SK-N-DZ (cell line): ENCODE data around the gene NIT1.

ENCODE experiments used
- DNase-seq: peaks from one replicate; pipeline ENCODE4 v3.0.0-alpha.2; 2015; ENCODE audit warnings: low spot score

The NIT1 gene

GRCh38 chr1:161083748-161084596, 33.9 kb upstream of the NIT1 start:
- DNase-seq = no peak

GRCh38 chr1:161084597-161084988, 33.3 kb upstream of the NIT1 start:
- no peak for DNase-seq

- no peak for DNase-seq
Observed at GRCh38 chr1:161085165-161085564, 32.7 kb upstream of the NIT1 start.

DNA sequence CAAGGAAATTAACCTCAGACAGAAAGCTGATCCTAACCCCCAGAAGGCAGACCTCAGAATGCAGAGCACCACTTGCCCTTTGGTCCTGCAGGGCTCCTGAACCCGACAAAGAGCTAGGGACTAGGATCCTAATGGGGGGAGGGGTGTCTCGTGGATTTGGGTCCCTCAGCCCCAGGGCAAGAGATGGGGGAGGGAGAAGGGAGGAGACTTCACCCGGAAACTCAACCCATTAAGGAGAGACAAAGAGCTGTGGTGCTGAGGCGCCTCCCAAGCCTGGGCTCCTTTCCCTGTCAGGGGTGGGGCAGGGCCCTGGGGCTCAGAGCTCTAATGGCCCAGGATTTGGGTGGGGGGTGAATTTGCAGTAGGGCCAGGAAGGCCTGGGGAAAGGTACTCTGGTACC, 31.4 kb upstream of the NIT1 start:
- no peak for DNase-seq

GRCh38 chr1:161088587-161089110, 29.3 kb upstream of the NIT1 start:
- DNase-seq = no peak

GRCh38 chr1:161089251-161089924, 28.5 kb upstream of the NIT1 start, which contains the start of gene NECTIN4:
Gene NECTIN4 (minus strand): TSS chr1:161089558. CDS start chr1:161089296, 262 bp downstream.
- DNase-seq = no peak

GRCh38 chr1:161089938-161090337, 28.0 kb upstream of the NIT1 start:
- no peak for DNase-seq

GRCh38 chr1:161090617-161091016, 27.3 kb upstream of the NIT1 start:
- no peak for DNase-seq

DNA sequence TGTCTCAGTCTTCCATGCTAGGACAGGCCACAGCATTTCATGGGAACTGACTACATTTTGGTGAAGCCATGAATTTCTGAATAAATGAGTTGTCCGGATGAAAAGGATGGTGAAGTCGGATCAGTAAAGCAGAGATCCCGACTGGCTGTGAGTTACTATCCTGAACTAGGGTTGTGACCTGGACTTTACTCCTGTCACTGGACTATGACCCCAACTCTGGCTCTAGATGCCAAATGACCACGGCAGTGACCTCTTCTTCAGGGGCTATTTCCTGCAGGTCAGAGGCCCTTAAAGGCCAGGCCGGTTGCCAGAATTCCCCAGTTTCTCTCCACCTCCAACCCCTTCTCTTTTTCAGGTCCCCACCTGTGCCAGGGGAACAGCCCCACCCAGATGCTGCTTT, 26.8 kb upstream of the NIT1 start:
- DNase-seq = no peak

DNA sequence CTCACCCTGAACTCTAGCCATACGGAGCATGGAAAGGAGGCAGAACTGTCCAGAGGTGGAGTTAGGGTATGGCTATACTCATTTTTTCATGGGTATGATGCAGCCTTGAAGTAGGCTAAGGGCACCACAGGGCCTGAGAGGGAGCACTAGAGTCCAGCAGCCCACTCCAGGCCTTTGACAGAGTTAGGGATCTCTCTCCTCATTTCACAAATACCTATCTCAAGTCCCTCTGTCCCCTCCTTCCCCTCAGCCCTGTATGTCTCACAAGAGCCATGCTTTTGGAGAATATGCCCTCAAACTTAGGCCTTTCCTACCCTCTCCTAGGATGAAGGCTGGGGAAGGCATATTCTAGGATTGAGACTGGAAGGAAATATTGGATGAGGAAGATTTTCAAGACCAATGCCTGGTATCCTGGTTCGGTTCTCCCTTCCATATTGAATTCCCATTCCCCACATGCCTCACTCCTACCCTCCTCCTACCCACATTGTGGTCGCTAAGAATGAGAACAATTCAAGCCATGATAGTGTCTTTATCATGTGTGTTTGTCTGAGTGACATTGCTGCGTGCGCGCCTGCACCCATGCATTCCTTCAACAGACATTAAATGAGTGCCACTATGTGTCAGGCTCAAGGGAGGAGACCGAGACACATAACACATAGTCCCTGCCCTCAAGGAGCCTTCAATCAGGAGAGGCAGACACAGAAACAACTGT, 26.0 kb upstream of the NIT1 start:
- DNase-seq = no peak

DNA sequence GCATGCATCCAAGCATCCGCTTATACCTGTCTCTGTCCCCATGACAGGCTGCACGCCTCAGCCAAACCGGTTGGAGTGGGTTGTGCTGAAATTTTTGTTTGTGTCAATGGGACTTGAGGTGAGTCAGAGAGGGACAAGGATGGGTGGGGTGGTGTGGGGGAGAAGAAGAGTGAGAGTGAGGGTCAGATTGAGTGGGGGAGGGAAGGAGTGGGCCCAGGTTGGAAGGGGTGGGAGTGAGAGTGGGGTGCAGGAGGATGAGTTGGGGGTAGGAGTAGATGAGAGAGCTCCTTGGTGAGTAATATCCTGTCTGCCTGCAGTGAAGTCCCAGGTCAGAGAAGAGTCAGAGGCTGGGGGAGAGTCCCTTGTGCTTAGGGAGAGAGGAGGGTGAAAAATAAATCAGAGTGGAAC, 25.3 kb upstream of the NIT1 start:
- DNase-seq = no peak

GRCh38 chr1:161094481-161094880, 23.4 kb upstream of the NIT1 start:
- no peak for DNase-seq

- DNase-seq = no peak
Observed at GRCh38 chr1:161095230-161095629, 22.7 kb upstream of the NIT1 start.

DNA sequence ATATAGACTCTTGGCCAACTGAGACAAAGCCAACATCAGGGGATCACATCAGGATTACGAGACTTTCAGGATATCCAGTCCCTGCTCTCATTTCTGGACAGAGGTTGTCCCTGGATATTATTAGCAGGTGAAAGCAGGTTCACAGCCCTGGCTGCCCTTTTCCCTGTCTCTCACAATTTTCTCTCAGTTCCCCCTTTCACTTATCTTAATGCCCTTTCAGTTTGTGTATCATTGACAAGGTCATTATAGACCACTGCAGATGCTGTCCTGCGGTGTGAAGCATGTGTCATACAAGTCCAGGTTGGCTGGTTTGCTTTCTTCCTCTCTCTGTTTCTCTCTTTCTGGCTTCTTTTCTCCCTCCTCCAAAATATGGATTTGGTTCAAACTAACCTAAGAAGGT, 21.9 kb upstream of the NIT1 start:
- no peak for DNase-seq

GRCh38 chr1:161096530-161096929, 21.4 kb upstream of the NIT1 start:
- no peak for DNase-seq

DNA sequence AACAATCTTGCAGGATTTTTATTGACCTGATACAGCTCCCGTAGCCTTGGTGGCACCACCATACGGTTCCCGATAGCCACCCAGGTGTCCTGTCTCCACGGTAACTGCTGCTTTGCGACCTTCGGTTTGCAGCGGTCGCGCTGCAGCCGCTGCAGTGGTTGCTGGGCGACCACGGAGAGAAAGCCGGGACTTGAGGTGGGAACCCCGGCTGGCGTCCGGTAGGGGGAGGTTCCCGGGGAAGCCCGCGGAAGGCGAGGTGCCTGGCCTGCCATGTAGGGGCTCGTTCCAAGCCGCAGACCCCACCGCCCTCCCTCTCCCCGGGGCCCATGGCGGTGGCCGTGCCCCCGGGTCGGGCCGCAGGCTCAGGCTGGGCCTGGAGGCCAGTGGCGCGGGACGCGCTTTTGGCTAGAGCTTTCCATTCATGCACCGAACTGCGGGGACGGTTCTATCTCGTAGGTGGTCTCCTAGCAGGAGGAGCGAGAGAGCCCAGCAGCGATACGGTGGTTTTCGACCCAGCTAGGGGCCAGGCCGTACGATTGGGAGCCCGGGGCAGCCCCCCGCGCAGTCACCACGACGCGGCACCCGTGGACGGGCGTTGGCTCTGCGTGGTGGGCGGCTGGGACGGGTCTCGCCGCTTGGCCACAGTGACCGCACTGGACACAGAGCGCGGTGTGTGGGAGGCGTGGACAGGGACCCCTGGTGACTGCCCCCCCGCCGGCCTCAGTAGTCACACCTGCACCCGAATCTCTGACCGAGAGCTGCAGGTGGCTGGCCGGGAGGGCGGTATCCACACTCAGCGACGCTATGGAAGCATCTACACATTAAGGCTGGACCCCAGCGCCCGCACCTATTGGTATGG, 19.5 kb upstream of the NIT1 start, which contains the start of gene KLHDC9:
TSS of gene KLHDC9 (plus strand) at position 152 of the 859 bp plus-strand sequence. CDS start at position 327, 175 bp downstream.
- DNase-seq = peak; percentile 55

DNA sequence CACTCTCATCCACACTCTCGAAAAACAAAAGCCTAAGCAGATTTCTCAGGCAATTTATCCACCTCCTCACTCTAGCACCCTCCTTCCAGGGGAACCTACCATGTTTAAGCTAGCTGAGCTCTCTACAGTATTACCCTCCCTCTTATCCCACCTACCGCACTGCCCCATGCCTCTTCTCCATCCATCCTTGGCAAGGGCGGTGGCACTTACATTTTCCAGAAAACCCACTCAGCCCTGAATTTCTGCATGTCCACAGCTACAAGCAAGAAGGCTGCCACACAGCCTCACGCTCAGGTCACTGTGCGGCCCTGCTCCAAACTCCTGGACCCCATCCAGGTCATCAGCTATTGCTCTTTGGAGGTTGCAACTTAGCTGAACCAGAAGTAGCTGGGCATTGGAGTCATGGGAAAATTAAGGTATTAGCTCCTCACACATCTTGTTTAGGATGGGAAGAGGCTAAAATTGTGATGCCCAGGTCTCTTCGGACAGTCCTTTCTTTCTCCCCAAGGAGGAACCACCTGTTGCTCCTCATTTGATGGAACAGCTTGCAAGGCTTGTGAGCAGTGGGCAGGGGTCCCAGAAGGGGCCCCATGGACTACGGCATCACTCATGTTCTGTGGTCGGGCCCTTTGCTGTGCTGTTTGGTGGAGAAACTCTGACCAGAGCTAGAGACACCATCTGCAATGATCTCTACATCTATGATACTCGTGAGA, 18.7 kb upstream of the NIT1 start:
- no peak for DNase-seq

- DNase-seq = no peak
Observed at GRCh38 chr1:161100556-161100955, 17.3 kb upstream of the NIT1 start.

- DNase-seq = no peak
Observed at GRCh38 chr1:161106431-161106830, 11.5 kb upstream of the NIT1 start.

DNA sequence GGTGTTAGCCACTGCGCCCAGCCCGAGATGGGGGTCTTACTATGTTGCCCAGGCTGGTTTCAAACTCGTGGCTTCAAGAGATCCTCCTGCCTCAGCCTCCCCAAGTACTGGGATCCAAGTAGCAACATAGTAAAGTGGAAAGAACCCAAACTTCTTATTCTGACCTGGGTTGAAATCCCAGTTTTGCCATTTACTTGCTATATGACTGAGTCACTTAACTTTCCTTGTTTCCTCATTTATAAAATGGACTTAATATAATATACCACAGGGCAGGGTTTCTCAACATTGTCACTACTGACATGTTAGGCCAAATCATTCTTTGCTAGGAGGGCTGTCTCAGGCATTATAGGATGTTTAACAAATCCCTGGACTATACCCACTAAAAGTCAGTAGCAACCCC, 6.8 kb upstream of the NIT1 start:
- DNase-seq = no peak
